Measurements from ENCODE around the gene DAAM2. TPM values are rescaled to one million over a fixed set of nuclear protein-coding genes. Genes with fewer than 3 reads are reported as not detected.
A peak's percentile ranks its signal among the peaks of the same experiment; 100 is the strongest.

Gene DAAM2
- total and polyA plus RNA-seq, 8 donors, result 9.3 to 78.8 (median 19.3) TPM

DNA sequence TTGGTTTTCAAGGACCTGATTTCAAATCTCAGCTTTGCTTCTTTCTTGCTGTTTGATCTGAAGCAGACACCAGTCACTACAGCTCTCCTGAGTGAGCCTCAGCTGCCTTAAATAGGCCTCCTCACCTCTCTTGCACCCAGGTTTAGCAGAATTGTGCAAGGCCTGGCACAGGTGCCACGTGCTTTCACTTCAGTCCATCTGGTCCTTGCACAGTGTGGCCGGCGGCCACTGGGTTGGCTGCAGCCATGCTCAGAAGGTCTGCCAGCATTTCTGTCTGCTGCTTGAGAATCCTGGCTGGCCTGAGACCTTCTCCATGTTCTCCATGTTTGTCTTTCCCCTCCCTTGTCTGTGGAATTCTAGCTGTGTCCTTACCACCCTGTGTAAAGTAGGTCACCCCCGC lies 14.5 kb upstream of the DAAM2 start:
- 62 to 84% (median 84%) methylated on average over 4 of the region's 4 CpGs for WGBS, 5 donors
- intact Hi-C loops (cut with DNase I; ENCODE audit: low total_unique reads), result no loop called here
- Histone ChIP-seq H3K27ac (peak overlapping the region in 3 of 5 donors; percentile 13 to 60 (median 53)), H3K36me3 (no peaks in the 10 kb centered on the region), H3K4me3 (no peak overlapping the region), H3K4me1 (peaks cover 0 to 23% (median 6%) of the 10 kb centered on the region in 4 donors), H3K9me3 (no peaks in the 10 kb centered on the region), H3K27me3 (no peaks in the 10 kb centered on the region)
- TF ChIP-seq, protein P1, sequence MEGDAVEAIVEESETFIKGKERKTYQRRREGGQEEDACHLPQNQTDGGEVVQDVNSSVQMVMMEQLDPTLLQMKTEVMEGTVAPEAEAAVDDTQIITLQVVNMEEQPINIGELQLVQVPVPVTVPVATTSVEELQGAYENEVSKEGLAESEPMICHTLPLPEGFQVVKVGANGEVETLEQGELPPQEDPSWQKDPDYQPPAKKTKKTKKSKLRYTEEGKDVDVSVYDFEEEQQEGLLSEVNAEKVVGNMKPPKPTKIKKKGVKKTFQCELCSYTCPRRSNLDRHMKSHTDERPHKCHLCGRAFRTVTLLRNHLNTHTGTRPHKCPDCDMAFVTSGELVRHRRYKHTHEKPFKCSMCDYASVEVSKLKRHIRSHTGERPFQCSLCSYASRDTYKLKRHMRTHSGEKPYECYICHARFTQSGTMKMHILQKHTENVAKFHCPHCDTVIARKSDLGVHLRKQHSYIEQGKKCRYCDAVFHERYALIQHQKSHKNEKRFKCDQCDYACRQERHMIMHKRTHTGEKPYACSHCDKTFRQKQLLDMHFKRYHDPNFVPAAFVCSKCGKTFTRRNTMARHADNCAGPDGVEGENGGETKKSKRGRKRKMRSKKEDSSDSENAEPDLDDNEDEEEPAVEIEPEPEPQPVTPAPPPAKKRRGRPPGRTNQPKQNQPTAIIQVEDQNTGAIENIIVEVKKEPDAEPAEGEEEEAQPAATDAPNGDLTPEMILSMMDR (IDR thresholded peaks at IDR 0.05), result no peak
- TF ChIP-seq POLR2AphosphoS5 (IDR thresholded peaks at IDR 0.05), result no peak
- TF ChIP-seq POLR2A (IDR thresholded peaks at IDR 0.05), result no peak
- peak; percentile 15 for TF ChIP-seq EP300 (IDR thresholded peaks at IDR 0.05)
- DNase-seq, result no peak

DNA sequence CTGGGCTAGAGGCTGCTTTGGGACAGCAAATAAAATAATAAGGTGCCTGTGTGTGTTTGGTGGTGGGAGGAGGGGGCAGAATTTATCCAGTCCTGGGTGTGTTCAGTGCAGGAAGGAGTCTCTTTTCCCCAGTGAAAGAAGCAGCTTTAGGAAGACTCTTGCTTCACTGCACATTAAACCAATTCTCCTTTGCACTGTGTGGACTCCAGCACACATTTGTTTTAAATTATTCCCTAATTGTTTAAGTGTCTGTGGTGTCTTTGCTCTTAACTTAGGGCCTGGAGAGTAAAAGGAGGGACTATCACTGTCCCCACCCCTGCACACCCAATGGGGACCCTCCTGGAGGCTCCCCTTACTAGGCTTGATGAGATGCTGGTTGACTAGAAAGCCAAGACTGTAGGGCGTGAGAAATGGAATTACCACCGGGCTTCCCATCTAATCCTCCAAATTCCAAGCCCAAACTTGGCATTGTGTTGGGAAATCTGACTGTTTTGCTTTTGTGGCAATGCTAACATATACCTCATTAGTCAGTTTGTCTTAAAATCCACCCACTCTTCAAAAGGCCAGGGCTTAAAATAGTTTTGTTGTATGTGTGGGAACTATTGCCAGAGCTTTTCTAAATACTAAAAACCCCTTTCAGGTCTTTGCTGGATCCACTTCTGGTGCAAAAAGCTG lies 13.5 kb upstream of the DAAM2 start:
- 46 to 72% (median 66%) methylated on average over 2 of the region's 2 CpGs for WGBS, 5 donors
- Histone ChIP-seq H3K4me3 (no peak overlapping the region), H3K36me3 (no peaks in the 10 kb centered on the region), H3K4me1 (peaks cover 0 to 23% (median 6%) of the 10 kb centered on the region in 4 donors), H3K9me3 (peaks cover 0 to 4% (median 0%) of the 10 kb centered on the region in 4 donors), H3K27ac (peak overlapping the region in 2 of 5 donors; percentile 42 to 64), H3K27me3 (no peaks in the 10 kb centered on the region)
- TF ChIP-seq, protein P1 (IDR thresholded peaks at IDR 0.05), result no peak
- DNase-seq, result peak in 1 of 2 donors; percentile 28
- intact Hi-C loops (cut with DNase I; ENCODE audit: low total_unique reads), result no loop called here

DNA sequence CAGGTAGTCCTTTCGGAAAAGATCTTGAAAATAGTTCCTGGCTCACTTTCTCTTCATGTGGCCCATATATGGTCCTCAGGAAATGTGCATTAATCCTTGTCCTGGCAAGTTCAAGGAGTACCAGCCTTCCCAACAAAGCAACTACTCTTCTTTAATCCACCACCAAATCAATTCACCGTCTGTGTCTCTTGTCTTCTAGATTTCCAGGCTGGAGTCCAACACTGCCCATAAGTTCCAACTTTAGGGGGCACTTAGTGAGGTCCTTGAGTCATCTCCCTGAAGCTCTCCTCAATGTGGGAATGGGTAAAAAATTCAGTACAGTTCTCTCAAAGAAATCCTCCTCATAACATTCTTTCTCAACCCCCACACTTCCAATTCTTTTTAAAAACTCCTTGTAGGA lies 6.9 kb upstream of the DAAM2 start:
- H3K9me3 ChIP-seq, result peaks cover 0 to 5% (median 0%) of the 10 kb centered on the region in 4 donors
- DNase-seq, result no peak
- WGBS, 5 donors, result 62 to 82% (median 77%) methylated on average over 2 of the region's 2 CpGs
- no peak overlapping the region for H3K4me3 ChIP-seq
- no peak for TF ChIP-seq EP300 (IDR thresholded peaks at IDR 0.05)
- TF ChIP-seq POLR2A (IDR thresholded peaks at IDR 0.05), result no peak
- no peak overlapping the region for H3K27ac ChIP-seq
- H3K27me3 ChIP-seq, result no peaks in the 10 kb centered on the region
- no peaks in the 10 kb centered on the region for H3K4me1 ChIP-seq
- intact Hi-C loops (cut with DNase I; ENCODE audit: low total_unique reads), result no loop called here
- no peaks in the 10 kb centered on the region for H3K36me3 ChIP-seq

DNA sequence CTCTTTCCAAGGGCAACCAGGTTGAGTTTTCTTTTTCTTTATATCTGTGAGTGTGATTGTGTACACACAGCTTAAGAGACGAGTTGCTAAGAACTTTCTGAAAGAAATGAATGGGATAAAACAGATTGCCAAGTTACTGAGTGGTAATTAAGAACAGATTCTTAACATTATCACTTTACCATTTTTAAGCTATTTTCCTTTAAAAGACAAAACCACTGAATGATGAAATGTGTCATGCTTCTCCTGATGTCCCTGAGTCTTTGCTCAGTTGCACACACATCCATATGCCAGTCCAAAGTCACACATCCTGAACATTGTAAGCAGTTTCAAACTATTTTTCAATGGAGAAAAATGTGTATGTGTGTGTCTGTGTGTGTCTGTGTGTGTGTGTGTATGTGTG lies 5.5 kb upstream of the DAAM2 start:
- no peaks in the 10 kb centered on the region for H3K27me3 ChIP-seq
- TF ChIP-seq EP300 (IDR thresholded peaks at IDR 0.05), result no peak
- no peak for TF ChIP-seq POLR2AphosphoS5 (IDR thresholded peaks at IDR 0.05)
- TF ChIP-seq, protein P1 (IDR thresholded peaks at IDR 0.05), result no peak
- no peak for TF ChIP-seq POLR2A (IDR thresholded peaks at IDR 0.05)
- WGBS, 5 donors, result 31 to 52% (median 45%) methylated on average over 1 of the region's 1 CpG

DNA sequence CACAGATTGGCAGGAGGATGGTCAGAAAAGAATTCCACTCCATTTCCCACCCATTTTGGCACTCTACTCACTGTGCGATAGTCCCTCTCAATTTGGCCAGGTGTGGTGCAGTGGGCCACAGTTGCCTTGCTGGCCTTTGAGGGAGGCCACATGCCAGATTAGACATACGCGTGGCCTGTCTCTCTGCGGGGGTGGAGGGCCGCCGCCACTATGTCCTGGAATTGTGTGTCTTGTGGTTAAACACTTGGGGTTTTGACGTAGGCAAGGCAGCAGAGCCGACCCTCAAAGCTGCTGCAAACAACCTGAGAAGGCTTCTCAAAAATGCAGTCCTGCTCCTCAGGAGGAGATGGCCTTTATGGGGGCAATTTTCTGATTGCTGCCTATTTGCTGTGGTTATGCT lies 4.9 kb upstream of the DAAM2 start:
- TF ChIP-seq POLR2A (IDR thresholded peaks at IDR 0.05) (no peak), EP300 (IDR thresholded peaks at IDR 0.05) (no peak), POLR2AphosphoS5 (IDR thresholded peaks at IDR 0.05) (no peak)
- TF ChIP-seq, protein P1 (IDR thresholded peaks at IDR 0.05), result no peak
- H3K27me3 ChIP-seq, result peaks cover 0 to 6% (median 4%) of the 10 kb centered on the region in 3 donors
- no peak overlapping the region for H3K27ac ChIP-seq
- H3K36me3 ChIP-seq, result no peaks in the 10 kb centered on the region
- peaks cover 0 to 18% (median 13%) of the 10 kb centered on the region in 4 donors for H3K4me1 ChIP-seq
- 79 to 95% (median 85%) methylated on average over 6 to 8 of the region's 8 CpGs for WGBS, 5 donors
- DNase-seq, result no peak
- no peak overlapping the region for H3K4me3 ChIP-seq
- intact Hi-C loops (cut with DNase I; ENCODE audit: low total_unique reads), result no loop called here
- H3K9me3 ChIP-seq, result peaks cover 0 to 5% (median 0%) of the 10 kb centered on the region in 4 donors

More for the DNA sequence above, 5.5 kb upstream of the DAAM2 start:
- intact Hi-C loops (cut with DNase I; ENCODE audit: low total_unique reads), result no loop called here
- H3K9me3 ChIP-seq, result peaks cover 0 to 5% (median 0%) of the 10 kb centered on the region in 4 donors
- no peak for DNase-seq
- H3K4me1 ChIP-seq, result peaks cover 0 to 13% (median 10%) of the 10 kb centered on the region in 4 donors
- H3K4me3 ChIP-seq, result no peak overlapping the region
- no peak overlapping the region for H3K27ac ChIP-seq
- no peaks in the 10 kb centered on the region for H3K36me3 ChIP-seq

Measured in stomach (tissue), 9 donors.